ENCODE measurements around the gene WNK2. TPM values are rescaled to one million over a fixed set of nuclear protein-coding genes. Genes with fewer than 3 reads are reported as not detected.

The WNK2 gene
- total RNA-seq, 1 donor from 2014 or later: 1.0 TPM

DNA sequence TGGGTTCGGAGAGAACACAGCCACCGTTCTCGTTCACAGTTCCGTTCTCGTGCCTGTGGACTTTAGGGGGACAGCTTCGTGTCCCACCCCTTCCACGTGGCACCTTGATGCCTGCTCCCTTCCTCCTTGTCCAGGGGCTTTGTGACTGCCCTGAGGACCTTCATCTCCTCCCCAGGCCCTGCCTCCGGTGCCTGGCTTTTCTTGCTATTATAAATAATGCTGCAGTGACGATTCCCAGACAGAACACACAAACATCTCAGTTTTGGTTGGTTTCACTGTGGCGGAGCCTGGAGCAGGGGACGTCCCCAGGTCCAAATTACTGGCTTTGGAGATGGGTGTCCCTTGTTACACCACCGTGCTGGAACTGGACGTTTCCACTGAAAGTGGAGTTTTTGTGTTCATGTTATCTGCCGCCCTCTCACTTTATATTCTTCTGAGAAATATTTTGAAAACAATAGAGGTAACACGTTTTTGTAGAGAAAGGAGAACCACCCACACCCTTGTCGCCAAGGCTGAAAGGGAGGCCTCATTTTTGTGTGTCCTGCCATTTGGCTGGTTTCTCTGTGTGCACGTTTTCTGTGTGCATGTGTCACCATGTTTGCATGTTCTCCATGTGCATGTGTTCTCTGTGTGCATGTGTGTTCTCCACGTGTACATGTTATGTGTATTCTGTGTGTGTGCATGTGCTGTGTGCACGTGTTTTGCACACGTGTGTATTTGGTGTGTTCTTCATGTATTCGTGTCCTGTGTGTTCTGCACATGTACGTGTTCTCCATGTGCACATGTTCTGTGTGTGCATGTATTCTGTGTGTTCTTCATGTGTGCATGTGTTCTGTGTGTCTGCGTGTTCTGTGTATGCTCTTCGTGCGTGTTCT is 24.2 kb downstream of the WNK2 start:
- TF ChIP-seq, protein P1, sequence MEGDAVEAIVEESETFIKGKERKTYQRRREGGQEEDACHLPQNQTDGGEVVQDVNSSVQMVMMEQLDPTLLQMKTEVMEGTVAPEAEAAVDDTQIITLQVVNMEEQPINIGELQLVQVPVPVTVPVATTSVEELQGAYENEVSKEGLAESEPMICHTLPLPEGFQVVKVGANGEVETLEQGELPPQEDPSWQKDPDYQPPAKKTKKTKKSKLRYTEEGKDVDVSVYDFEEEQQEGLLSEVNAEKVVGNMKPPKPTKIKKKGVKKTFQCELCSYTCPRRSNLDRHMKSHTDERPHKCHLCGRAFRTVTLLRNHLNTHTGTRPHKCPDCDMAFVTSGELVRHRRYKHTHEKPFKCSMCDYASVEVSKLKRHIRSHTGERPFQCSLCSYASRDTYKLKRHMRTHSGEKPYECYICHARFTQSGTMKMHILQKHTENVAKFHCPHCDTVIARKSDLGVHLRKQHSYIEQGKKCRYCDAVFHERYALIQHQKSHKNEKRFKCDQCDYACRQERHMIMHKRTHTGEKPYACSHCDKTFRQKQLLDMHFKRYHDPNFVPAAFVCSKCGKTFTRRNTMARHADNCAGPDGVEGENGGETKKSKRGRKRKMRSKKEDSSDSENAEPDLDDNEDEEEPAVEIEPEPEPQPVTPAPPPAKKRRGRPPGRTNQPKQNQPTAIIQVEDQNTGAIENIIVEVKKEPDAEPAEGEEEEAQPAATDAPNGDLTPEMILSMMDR (conservative IDR thresholded peaks at IDR 0.05; ENCODE audit: low read depth, low read length): no peak
- no peak for DNase-seq (ENCODE audit: low read depth)
- no peak overlapping the region for H3K4me3 ChIP-seq (ENCODE audit: low read depth, low read length)

DNA sequence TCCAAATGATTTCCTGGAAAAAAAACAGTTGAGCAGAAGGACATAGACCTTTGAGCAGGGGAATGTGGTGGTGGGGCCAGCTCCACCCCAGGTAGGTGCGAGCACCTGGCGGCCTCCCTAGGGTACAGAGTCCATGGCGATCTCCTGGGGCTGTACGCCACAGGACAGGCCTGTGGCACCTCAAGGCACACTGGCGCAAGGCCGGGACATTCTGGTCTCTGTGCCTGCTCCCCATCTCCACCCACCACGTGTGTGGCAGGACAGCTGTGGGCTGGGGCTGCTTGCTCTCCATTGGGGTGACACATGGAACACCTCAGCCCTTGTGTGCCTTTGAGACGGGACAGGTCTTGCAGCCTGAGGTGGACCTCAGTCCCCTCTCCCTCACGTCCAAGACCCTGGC is 25.2 kb downstream of the WNK2 start:
- TF ChIP-seq, protein P1 (conservative IDR thresholded peaks at IDR 0.05; ENCODE audit: low read depth, low read length): no peak
- no peak overlapping the region for H3K4me3 ChIP-seq (ENCODE audit: low read depth, low read length)

DNA sequence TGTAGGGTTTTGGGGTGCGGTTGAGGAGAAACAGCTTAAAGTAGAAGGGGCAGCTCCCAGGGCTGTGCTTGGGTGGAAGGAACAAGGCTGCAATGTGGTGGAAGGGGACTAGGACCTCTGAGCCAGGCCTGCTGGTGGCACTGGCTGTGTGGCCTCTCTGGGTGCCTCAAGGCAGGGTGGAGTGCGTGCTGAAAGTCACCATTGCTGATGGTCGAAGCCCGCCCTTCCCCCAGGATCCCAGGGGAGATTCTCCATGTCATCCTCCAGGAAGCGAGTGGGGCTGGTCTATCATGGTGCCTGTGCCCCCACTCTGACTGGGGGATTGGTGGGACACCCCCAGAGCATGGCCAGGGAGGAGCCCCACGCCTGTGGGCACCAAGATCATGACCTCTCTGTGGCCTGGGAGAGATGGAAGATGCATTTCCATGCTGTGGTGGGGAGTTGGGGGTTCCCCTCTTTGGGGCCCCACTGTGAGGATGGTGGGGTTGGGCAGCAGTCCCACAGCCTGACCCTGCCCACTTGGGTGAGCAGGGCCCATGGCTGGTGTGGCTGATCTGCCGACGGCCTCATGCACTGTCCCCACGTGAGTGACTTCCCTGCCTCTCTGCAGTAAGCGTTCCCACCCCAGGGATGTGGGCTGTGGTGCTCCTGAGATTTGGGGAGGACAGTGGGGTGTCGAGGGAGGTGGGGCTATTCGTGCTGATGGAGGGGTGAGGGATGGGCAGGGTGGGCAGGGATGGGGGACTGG is 25.8 kb downstream of the WNK2 start:
- H3K4me3 ChIP-seq (ENCODE audit: low read depth, low read length): no peak overlapping the region
- TF ChIP-seq, protein P1 (conservative IDR thresholded peaks at IDR 0.05; ENCODE audit: low read depth, low read length): no peak
- DNase-seq (ENCODE audit: low read depth): no peak

More for the DNA sequence above, 25.2 kb downstream of the WNK2 start:
- DNase-seq (ENCODE audit: low read depth): no peak

DNA sequence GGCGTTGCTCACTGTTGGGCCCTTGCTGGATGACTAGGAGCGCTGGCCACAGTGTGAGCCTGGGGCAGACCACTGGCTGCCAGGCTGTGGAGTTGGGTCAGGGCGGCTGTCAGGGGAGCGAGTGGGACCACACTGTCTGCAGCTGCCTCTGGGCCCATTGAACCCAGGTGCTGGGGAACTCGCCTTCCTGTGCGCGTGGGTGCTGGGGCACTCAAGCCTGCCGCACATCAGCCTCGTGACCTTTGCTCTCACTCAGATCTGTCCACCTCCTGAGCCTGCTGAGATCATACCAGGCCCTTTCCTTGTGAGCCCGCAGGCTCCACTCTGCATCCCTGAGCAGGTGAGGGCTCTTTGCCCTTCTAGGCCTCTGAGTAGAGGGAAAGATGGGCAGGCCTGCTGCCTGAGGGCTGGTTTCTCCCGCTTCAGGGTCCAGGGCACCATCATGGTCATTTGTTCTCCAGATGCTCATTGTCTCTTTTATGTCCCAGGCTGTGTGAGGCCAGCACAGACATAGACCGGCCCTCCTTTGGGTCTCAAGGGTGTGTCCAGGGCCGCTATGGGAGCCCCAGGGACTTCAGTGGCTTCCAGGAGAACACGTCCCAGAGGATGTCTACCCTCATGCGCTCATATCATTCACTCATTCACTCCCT is 26.5 kb downstream of the WNK2 start:
- DNase-seq (ENCODE audit: low read depth): no peak
- TF ChIP-seq, protein P1 (conservative IDR thresholded peaks at IDR 0.05; ENCODE audit: low read depth, low read length): no peak
- no peak overlapping the region for H3K4me3 ChIP-seq (ENCODE audit: low read depth, low read length)

DNA sequence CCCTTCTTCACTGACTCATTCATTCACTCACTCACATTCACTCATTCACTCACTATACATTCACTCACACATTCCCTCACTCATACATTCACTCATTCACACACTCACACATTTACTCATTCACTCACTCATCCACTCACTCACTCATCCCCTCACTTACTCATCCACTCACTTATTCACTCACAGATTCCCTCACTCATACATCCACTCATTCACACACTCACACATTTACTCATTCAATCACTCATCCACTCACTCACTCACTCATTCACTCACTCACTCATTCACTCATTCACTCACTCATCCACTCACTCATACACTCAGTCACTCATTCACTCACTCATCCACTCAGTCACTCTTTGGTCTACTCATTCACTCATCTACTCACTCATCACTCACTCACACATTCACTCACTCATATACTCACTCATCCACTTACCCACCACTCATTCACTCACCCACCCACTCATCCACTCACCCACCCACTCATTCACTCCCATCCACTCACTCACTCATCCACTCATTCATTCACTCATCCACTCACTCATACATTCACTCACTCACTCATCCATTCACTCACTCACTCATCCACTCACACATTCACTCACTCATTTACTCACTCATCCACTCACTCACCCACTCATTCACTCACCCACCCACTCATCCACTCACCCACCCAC is 27.2 kb downstream of the WNK2 start:
- H3K4me3 ChIP-seq (ENCODE audit: low read depth, low read length): no peak overlapping the region
- TF ChIP-seq, protein P1 (conservative IDR thresholded peaks at IDR 0.05; ENCODE audit: low read depth, low read length): no peak
- no peak for DNase-seq (ENCODE audit: low read depth)

DNA sequence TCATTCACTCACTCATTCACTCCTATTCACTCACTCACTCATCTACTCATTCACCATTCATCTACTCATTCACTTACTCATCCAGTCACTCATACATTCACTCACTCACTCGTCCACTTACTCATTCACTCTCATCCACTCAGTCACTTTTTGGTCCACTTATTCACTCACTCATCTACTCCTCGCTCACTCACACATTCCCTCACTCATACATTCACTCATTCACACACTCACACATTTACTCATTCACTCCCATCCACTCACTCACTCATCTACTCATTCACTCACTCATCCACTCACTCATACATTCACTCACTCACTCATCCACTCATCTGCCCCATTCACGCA is 27.7 kb downstream of the WNK2 start:
- no peak for DNase-seq (ENCODE audit: low read depth)
- TF ChIP-seq, protein P1 (conservative IDR thresholded peaks at IDR 0.05; ENCODE audit: low read depth, low read length): no peak
- no peak overlapping the region for H3K4me3 ChIP-seq (ENCODE audit: low read depth, low read length)
